HCT116 (cell line): ENCODE results near the gene YIPF2. TPM values are rescaled to one million over a fixed set of nuclear protein-coding genes. Genes with fewer than 3 reads are reported as not detected.

Source experiments
- ATAC-seq: fragments of 200-7000 bp; cut with Tn5 transposase; 2 replicates; pipeline ENCODE4 v1.9.1; 2020; ENCODE audit warnings: mild to moderate bottlenecking, moderate library complexity
- BruUV-seq: library from RNA; stranded (reverse); fragments of 400-500 nt; replicated peaks from 2 replicates; lab custom pipeline; 2021; lab: Mats Ljungman, UMichigan
- CTCF ChIA-PET: fragments of 300-600 bp; sonication (Branson Sonifier 250); formaldehyde crosslinking; loops from one replicate; lab custom pipeline; 2021; ENCODE audit warnings: antibody characterized with exemption; lab: Charles Lee
- POLR2A ChIA-PET: fragments of 300-600, 350-600 bp; sonication (Branson Sonifier 250); formaldehyde crosslinking; loops from one replicate; lab custom pipeline; 2021; ENCODE audit warnings: antibody characterized with exemption; lab: Charles Lee
- RAD21 ChIA-PET, 2 experiments: fragments of 300-600 bp; sonication (Branson Sonifier 250); formaldehyde crosslinking; loops; one replicate each; lab custom pipeline; 2023; ENCODE audit warnings: low total read pairs in 2 of 2; ENCODE audit not compliant: uncharacterized antibody in 2 of 2, unreplicated experiment in 2 of 2, low non-redundant PET in 1 of 2; lab: Charles Lee
- DNase-seq: peaks from one replicate; pipeline ENCODE4 v3.0.0-alpha.2; 2010; ENCODE audit warnings: low read depth, low spot score
- H2AFZ ChIP-seq: fragments of 200-600 bp; shearing (Covaris generic), sonication (generic); 2 replicates; pipeline ENCODE4 v1.6.1; 2017; ENCODE audit warnings: low read depth, mixed run types, mixed read lengths, antibody characterized with exemption, low read length; ENCODE audit not compliant: poor library complexity, severe bottlenecking
- H3K27ac ChIP-seq: 2 replicates; pipeline ENCODE4 v1.5.1; 2012; ENCODE audit warnings: low read depth, low read length
- H3K27me3 ChIP-seq: fragments of 200-600 bp; sonication (generic); 2 replicates; pipeline ENCODE4 v1.6.1; 2016; ENCODE audit warnings: mixed run types, low read length, mixed read lengths; ENCODE audit not compliant: insufficient read depth
- H3K36me3 ChIP-seq, 2 experiments: fragments of 200-500 bp in 1 of 2; fragments of 200-600 bp in 1 of 2; sonication (Bioruptor generic) in 1 of 2; sonication (generic) in 1 of 2; 2 replicates each; pipeline versions ENCODE4 v1.5.1 to v1.6.1; 2014 to 2016; ENCODE audit warnings: low read length in 2 of 2, inconsistent platforms in 1 of 2, mixed read lengths in 1 of 2, mixed run types in 1 of 2; ENCODE audit not compliant: insufficient read depth in 2 of 2, control insufficient read depth in 1 of 2
- H3K4me1 ChIP-seq, 2 experiments: fragments of 200-600 bp in 1 of 2; sonication (generic) in 1 of 2; 2 replicates each; pipeline versions ENCODE4 v1.5.1 to v1.6.1; 2012 to 2017; ENCODE audit warnings: low read length in 2 of 2, inconsistent platforms in 1 of 2, mild to moderate bottlenecking in 1 of 2, mixed read lengths in 1 of 2, mixed run types in 1 of 2, moderate library complexity in 1 of 2; ENCODE audit not compliant: insufficient read depth in 2 of 2, control insufficient read depth in 1 of 2
- H3K4me2 ChIP-seq: fragments of 200-600 bp; sonication (generic); 2 replicates; pipeline ENCODE4 v1.6.1; 2017; ENCODE audit warnings: mixed run types, low read length, mixed read lengths
- H3K4me3 ChIP-seq, 2 experiments: fragments of 200-600 bp in 1 of 2; sonication (generic) in 1 of 2; replicated peaks in 1 of 2; 2 replicates each; pipeline ENCODE4 v1.5.1; 2011 to 2016; ENCODE audit warnings: low read length in 2 of 2, control low read depth in 1 of 2, low read depth in 1 of 2, mild to moderate bottlenecking in 1 of 2, mixed read lengths in 1 of 2, mixed run types in 1 of 2
- H3K79me2 ChIP-seq: fragments of 200-600 bp; sonication (generic); 2 replicates; pipeline ENCODE4 v1.6.1; 2017; ENCODE audit warnings: mild to moderate bottlenecking, mixed run types, low read length, moderate library complexity, mixed read lengths; ENCODE audit not compliant: insufficient read depth
- H3K9ac ChIP-seq: fragments of 200-600 bp; sonication (generic); 2 replicates; pipeline ENCODE4 v1.6.1; 2016; ENCODE audit warnings: low read length, mixed read lengths
- H3K9me2 ChIP-seq: fragments of 200-600 bp; sonication (generic), shearing (Covaris generic); 2 replicates; pipeline ENCODE4 v1.6.1; 2017; ENCODE audit warnings: mixed run types, mild to moderate bottlenecking, moderate library complexity; ENCODE audit not compliant: insufficient read depth
- H3K9me3 ChIP-seq, 2 experiments: fragments of 200-500 bp in 1 of 2; fragments of 200-600 bp in 1 of 2; sonication (Bioruptor generic) in 1 of 2; sonication (generic) in 1 of 2; 2 replicates each; pipeline ENCODE4 v1.6.1; 2014 to 2017; ENCODE audit warnings: low read length in 2 of 2, mixed read lengths in 2 of 2, inconsistent platforms in 1 of 2, low read depth in 1 of 2, mild to moderate bottlenecking in 1 of 2, mixed run types in 1 of 2, moderate library complexity in 1 of 2; ENCODE audit not compliant: control insufficient read depth in 1 of 2, insufficient read depth in 1 of 2
- H4K20me1 ChIP-seq: fragments of 200-600 bp; sonication (generic), shearing (Covaris generic); 2 replicates; pipeline ENCODE4 v1.6.1; 2017; ENCODE audit warnings: mixed run types, mild to moderate bottlenecking, moderate library complexity; ENCODE audit not compliant: insufficient read depth
- CBX3 ChIP-seq: IDR thresholded peaks from 2 replicates; pipeline ENCODE4 v1.6.1; 2012; ENCODE audit warnings: low read depth
- EZH2 ChIP-seq: fragments of 200-600 bp; sonication (generic); IDR thresholded peaks from 2 replicates; pipeline ENCODE4 v1.6.1; 2017; ENCODE audit warnings: antibody characterized with exemption, mixed run types
- ZNF274 ChIP-seq: fragments of 200-500 bp; sonication (Bioruptor generic); IDR thresholded peaks from 2 replicates; pipeline ENCODE4 v1.6.1; 2014; ENCODE audit warnings: mild to moderate bottlenecking, low read depth, low read length, inconsistent platforms
- intact Hi-C: fragments of 100-400 bp; cut with micrococcal nuclease; formaldehyde crosslinking; loops from 2 replicates; pipeline ENCODE4 v1.10.0; 2022
- total RNA-seq: library from RNA; stranded (reverse); gene quantifications from one replicate; pipeline ENCODE4 v1.2.1, GENCODE V29; 2021; ENCODE audit not compliant: unreplicated experiment
- TF ChIP-seq, protein P1 (sequence below), 3 experiments: fragments of 200-600 bp in 1 of 3; sonication (generic) in 1 of 3; IDR thresholded peaks in 2 of 3; conservative IDR thresholded peaks in 1 of 3; 2 replicates each; pipeline ENCODE4 v1.5.1; 2012 to 2017; ENCODE audit warnings: low read depth in 2 of 3, low read length in 2 of 3, antibody characterized with exemption in 1 of 3, borderline replicate concordance in 1 of 3, control low read depth in 1 of 3, mild to moderate bottlenecking in 1 of 3, mixed read lengths in 1 of 3, mixed run types in 1 of 3, moderate library complexity in 1 of 3; ENCODE audit not compliant: insufficient read depth in 1 of 3

The YIPF2 gene
- total RNA-seq, 1 experiment from 2014 or later = 44.7 TPM

DNA sequence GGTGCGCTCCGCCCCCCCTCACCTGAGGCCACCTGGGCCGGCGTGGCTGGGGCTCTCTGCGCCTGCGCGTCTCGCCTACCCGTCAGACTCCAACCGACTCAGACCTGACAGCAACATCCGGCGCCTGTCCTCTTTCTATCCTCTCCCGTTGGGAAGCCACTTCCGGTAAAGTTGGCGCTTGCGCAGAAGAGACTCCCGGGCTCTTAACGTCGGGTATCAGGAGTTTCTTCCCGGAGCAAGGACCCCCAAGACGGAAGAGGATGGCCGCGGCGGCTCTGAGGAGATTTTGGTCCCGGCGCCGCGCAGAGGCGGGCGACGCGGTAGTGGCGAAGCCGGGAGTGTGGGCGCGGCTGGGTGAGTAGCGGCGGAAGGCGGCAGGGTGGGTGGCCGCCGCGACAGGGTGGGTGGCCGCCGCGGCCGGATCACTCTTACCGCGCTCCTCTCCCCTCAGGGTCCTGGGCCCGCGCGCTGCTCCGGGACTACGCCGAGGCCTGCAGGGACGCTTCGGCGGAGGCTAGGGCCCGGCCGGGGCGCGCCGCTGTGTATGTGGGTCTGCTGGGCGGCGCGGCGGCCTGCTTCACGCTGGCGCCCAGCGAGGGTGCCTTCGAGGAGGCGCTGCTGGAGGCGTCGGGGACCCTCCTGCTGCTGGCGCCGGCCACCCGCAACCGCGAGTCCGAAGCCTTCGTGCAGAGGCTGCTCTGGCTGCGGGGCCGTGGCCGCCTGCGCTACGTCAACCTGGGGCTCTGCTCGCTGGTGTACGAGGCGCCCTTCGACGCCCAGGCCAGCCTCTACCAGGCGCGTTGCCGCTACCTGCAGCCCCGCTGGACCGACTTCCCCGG lies at the start of gene YIPF2, which contains the start of gene TIMM29 (continued):
- TF ChIP-seq ZNF274 (no peak), EZH2 (no peak)
- TF ChIP-seq, protein P1, sequence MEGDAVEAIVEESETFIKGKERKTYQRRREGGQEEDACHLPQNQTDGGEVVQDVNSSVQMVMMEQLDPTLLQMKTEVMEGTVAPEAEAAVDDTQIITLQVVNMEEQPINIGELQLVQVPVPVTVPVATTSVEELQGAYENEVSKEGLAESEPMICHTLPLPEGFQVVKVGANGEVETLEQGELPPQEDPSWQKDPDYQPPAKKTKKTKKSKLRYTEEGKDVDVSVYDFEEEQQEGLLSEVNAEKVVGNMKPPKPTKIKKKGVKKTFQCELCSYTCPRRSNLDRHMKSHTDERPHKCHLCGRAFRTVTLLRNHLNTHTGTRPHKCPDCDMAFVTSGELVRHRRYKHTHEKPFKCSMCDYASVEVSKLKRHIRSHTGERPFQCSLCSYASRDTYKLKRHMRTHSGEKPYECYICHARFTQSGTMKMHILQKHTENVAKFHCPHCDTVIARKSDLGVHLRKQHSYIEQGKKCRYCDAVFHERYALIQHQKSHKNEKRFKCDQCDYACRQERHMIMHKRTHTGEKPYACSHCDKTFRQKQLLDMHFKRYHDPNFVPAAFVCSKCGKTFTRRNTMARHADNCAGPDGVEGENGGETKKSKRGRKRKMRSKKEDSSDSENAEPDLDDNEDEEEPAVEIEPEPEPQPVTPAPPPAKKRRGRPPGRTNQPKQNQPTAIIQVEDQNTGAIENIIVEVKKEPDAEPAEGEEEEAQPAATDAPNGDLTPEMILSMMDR (IDR thresholded peaks at IDR 0.05 in 2 of 3, conservative IDR thresholded peaks at IDR 0.05 in 1 of 3; ENCODE audit: borderline replicate concordance in 1 of 3, insufficient read depth in 1 of 3, low read depth in 2 of 3, low read length in 2 of 3) = no peak

DNA sequence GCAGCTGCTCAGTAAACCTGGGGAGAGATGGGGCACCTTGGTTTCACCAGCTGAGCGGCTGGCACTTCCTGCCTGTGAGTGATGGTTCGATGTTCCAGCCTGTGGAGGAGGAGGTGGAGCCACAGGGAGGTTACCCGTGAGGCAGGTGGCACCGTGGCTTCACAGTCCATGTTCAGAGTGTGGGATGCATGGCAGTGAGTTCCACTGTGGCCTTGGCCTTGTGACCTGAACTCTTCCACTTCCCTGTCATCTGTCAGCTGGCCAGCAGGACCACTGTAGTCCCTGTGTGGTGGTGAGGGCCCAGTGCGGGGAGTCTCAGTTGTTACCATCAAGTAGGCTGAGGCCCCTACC lies 49.3 kb upstream of the YIPF2 start:
- H3K9me2 ChIP-seq = no peaks in the 10 kb centered on the region
- H3K4me2 ChIP-seq = no peak overlapping the region
- no peak overlapping the region for H3K4me3 ChIP-seq
- intact Hi-C loops = no loop called here
- RAD21 ChIA-PET = no interaction called here
- POLR2A ChIA-PET = no interaction called here
- CTCF ChIA-PET = interaction anchor here (0.7 kb wide), 1 partner anchor 19 kb away, joined by 4 read pairs; no protein-coding TSS in a partner anchor
- H2AFZ ChIP-seq = no peak overlapping the region
- peaks cover 95% of the 10 kb centered on the region for H3K79me2 ChIP-seq
- H4K20me1 ChIP-seq = peaks cover 3% of the 10 kb centered on the region; the same call in 1 of the 2 replicates
- ATAC-seq = no peak
- no peak for TF ChIP-seq CBX3
- no peak for DNase-seq
- no peaks in the 10 kb centered on the region for H3K9me3 ChIP-seq
- H3K27ac ChIP-seq = no peak overlapping the region
- H3K9ac ChIP-seq = no peak overlapping the region
- H3K4me1 ChIP-seq = peaks cover 17 to 25% of the 10 kb centered on the region in 2 experiments
- no TSS peak for BruUV-seq
- H3K36me3 ChIP-seq = no peaks in the 10 kb centered on the region; a peak in 1 of 4 replicates
- H3K27me3 ChIP-seq = no peaks in the 10 kb centered on the region
